Measurements from ENCODE around the gene PRDX1.

GRCh38 chr1:45526135-45526644 is 4.5 kb upstream of the PRDX1 start:
- TF ChIP-seq POLR2A (IDR thresholded peaks at IDR 0.05) = no peak
- no peak for TF ChIP-seq CTCF (IDR thresholded peaks at IDR 0.05)
